Stimulated activated CD4-positive, alpha-beta T cell treated with anti-CD3 and anti-CD28 coated beads, TNF-alpha, amount 100 ng/mL, for 24 hours (primary cell): ENCODE results near the gene SKP2.
"Not testable (repeated sequence)": the region's sequence is repeated elsewhere in the genome, so short reads cannot be mapped to it uniquely, and the experiment has no call there.

ENCODE experiments used
- DNase-seq, 3 experiments: peaks; one replicate each; pipeline ENCODE4 v3.0.0-alpha.2; 2020; ENCODE audit warnings: low read depth in 3 of 3

Gene SKP2

DNA sequence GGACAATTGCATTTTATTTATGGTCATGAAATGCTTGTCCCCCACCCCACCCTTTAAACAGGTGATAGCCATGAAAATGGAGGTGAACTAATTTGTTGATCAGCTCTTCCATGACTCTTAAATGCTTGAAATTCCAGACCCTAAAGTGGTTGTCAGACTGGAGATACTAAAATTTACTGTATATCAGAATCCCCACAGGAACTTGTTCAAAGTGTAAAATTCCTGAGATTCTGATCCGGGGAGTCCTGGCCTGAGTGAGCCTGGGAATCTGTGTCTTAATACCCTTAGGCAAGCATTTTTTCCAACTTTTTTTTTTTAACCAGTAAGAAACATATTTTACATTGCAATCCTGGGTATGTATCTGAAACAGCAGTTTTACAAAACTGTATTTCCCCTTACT lies 4.7 kb downstream of the SKP2 start:
- no peak for DNase-seq

DNA sequence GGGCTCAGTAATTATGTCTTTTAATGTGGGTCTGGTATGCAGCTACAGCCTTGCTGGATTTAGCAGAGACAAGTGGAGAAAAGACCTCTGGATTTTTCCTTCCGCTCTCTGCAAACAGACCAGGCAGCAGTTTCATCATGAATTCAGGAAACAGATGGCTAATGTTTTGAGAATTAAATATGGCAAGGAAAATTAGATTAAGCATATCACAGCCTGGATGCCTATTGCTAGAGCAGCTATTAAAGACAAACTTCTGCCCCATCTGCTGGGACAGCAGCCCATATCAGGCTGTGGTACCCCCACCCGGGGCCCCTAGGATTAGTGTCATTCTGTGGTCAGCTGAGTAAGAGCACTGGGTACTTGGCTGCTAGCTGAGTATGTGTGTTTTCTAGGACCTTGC lies 6.2 kb downstream of the SKP2 start:
- no peak for DNase-seq

DNA sequence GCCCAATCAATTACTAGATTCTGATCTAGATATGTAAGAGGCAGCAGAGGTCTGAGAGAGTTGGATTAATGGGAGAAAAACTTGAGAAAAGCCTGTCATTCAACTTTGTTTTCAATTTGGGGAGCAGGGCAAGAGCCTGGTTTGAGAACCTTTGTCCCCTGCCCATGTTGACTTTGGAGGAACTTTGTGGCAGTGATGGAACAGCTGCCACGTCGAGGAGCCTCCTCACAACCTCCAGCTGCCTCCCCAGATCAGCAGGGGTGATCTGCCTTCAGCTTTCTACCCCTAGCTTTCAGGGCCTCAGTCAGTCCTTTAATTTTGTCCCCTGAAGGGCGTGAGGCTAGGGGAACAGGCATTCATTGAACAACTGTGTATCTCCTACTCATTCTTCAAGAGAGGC lies 8.7 kb downstream of the SKP2 start:
- no peak for DNase-seq

DNA sequence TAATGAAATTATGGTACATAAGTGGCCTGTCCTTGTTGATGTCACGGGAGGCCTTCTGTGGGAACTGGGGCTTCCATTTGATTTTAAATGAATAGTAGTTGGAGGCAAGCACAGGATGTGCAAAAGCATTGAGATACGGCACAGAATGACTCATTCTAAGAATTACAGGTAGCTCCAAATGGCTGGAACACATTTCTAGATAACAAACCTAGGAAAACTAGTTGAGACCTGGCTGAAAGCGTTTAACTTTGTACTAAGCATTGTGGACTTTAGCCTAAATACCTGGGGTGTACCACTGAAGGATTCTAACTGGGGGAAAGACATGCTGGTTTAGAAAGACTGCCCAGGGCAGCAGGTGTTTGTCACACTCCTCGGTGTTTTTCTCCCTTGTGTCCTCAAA lies 9.4 kb downstream of the SKP2 start:
- no peak for DNase-seq

DNA sequence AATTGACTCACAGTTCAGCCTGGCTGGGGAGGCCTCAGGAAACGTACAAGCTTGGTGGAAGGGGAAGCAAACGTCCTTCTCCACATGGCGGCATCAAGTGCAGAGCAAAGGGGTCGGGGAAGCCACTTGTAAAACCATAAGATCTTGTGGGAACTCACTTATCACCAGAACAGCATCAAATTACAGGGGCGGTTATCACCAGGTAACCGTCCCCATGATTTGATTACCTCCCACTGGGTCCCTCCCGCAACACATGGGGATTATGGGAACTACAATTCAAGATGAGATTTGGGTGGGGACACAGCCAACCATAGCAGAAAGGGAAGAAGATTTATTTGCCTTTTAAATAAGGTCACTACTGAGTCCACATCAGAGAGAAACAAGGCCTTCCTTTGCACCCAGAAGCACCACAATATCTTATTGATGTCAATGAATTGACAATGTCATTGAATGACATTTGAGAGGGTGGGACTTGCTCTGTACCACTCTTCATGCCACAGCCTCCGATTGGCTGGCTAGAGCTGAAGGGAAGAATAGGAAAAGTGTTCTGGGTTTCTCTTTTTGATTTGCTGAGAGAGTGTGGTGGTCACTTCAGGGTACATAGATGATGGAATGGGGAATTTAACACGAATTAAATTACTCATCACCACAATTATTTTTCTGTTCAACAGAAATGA lies 11.0 kb downstream of the SKP2 start:
- no peak for DNase-seq

DNA sequence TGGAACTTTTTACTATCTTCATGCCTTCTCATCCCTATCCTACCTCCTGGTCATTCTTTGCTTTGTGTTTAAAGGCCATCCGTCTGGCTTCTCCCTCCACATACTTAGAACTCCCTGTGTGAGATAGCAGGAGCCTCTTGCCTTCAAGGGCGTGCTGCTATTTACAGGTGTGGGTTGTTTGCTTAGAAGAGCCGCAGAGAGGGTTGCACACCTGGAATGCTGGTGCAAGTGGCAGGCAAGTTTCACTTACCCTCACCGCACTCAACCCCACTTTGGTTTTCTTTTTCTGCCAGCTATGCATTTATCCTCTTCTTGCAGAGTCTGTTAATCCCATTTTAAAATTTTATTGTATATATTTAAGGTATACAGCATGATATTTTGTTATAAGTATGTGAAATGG lies 12.6 kb downstream of the SKP2 start:
- no peak for DNase-seq

DNA sequence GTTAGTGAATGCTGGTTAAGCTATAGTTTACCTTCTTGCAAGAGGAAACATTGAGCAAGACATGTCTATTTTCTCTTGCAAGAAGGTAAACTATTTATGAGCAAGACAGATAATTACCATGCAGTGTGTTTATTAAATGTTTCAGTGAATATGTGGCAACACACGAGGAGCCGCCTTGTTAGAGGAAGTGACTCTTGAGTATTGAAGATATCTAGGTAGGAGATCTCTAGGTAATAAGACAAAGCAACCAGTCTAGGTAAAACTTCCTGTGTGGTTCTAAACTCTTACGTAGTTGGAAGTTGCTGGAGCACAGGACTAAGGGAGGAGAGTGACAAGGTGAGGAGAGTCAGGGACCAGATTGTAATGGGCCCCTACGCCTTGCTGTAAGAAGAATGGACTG lies 16.8 kb downstream of the SKP2 start:
- DNase-seq, result no peak

DNA sequence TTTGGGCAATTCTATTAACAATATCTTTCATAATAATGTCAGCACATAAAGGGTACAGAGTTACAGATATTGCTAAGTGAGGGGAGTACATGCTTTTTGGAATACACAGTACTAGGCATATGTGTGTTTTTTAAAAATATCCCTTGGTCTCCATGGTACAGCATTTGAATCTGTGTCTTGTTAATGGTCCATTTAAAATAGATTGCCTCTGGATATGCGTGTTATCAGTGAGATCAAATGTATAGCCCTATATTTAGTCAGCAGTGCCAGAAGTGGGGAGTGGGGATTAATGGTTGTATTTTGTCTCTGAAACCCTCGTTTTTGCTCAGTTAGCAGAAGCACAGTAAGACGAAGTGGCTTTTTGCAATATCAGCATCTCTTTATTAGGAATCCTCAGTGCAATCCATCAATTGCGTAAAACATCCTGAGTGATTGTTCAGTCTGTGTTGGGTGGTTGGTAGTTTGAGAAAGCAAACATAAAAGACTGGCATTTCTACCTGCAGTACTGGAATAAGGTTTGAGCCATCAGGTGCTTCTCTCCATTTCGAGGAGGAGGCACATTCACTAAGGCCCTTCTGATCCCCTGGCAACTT lies 19.0 kb downstream of the SKP2 start:
- DNase-seq, result no peak

DNA sequence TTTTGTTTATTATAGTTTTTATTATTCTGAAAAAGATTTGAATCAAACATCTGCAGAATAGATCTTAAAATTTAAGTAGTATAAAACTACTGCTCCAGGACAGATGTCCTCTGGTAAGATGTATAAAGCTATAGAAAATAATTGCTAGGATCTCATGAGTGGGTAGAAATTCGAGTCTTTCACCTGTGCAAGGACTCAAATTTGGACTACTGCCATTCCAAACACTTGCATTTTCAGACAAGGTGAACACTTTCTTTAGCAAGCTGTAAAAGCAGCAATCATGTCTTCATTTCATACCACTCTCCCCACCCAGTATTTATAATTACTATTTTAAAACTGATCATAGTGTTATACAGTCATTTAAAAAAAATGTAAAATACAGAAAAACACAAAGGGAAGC lies 20.7 kb downstream of the SKP2 start:
- DNase-seq, result no peak

DNA sequence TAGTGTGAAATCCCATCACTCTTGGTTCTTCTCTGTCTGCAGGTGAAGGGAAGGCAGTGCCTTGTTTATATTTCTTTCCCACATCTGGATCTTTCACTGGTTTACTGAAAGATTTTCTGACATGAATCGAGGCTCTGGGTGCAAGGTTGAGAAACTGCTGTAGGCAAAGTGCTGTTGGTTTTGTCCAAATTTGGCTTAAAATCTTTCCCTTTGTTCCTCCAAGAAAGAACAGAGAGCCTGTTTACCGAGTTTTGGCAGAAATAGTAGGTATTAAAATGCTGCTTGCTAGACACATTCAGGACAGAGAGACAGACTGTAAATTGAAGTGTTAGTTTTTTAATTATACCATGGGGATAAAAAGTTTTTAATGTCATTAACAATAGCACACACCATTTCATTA lies 21.5 kb downstream of the SKP2 start:
- no peak for DNase-seq

DNA sequence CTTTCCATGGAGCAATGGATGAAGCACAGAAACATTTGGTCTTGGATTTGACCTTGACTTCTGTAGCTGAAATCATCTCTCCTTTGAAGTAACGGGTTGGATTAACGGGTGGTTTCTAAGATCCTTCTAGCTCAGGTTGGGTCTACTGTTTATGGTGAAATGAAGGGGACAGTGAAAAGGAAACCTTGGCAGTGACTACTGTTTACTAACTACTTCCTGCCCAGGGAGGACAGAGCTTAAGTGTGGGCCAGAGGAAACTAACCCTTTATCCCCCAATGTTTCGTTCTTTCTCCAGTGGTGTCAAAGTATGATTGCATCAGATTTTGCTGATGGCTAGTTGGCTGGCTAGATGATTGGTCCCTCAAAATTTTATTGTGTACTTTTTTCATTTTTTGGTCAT lies 22.2 kb downstream of the SKP2 start:
- no peak for DNase-seq

DNA sequence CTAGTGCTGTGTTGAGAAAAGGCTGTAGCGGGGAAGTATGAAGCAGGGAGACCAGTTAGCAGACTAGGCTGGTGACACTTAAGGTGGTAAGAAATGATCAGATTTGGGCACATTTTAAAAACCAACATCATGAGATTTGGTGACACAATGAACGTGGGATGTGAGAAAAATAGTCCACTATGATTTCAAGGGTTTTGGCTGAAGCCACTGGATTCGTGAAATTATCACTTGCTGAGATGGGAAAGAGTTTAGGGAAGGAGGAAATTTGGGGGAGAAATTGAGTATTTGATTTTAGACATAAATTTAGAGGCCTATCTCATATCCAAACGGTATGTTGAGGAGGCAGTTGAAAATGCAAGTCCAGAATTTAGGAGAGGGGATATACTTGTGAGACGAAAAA lies 23.1 kb downstream of the SKP2 start:
- DNase-seq, result no peak

DNA sequence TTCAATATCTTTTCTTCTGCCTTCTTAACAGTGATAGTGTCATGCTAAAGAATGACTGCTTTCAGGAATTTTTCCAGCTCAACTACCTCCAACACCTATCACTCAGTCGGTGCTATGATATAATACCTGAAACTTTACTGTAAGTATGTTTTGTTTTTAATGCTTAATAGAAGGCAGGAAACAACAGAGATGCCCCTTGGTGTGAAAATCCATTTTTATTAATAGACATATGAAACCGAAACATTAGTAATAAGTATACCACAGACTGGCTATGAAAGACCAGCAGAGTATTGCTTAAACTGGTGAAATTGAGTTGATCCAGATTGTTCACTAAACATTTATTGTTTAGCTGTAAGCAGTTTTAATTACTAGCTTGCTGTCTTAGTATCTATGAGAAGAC lies 25.2 kb downstream of the SKP2 start:
- DNase-seq, result no peak

DNA sequence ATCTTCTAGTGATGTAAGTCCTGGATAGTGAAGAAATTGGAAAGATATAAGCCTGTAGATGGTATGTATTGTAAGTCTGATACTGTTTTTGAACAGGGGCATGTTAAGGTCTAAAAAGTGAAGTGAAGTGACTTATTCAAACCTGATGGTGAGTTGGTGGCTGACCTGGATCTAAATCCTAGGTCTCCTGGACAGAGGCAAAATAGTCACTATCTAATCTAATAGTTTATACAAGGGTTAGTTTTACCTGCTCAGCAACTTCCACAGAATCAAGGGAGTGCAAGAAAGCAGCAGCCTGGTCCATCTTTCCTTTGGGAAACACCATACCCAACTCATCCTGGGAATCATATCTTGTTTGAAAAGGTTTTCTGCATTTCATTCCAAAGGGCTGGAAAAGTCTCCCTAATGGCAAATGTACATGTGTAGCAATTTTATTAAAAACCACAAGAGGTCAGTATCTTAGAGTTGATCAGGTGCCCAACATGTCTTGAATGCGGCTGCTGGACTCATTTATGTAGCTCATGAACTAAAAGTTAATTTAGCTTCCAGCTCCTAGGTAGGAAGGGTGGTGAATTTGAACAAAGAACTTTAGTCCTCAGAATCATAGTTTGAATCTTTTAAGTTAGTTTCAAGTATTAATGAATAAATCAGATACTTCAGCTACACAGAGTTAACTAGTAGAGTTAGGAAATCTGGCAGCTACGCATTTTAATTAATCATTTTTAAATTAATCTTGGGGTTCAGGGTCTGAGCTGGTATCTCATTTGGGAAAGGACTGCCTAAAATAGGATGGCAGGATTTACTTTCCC lies 26.0 kb downstream of the SKP2 start:
- no peak for DNase-seq

DNA sequence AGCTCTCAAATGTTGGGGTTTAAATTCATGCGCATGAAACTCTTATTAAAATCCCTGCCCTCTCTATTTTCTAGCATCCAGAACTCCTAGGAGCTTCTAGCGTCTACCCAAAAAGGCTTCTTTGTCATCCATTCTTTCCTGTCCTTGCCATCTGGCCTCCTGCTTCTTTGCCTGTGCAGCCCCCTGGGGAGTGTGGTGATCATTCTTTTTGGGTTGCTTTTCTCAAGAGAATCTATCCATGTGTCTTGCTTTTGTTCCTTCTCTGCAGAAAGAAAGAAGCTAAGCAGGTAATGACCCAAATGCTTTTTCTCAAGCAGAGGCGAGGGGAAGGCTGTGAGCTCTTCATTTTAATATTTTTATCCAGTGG lies 26.6 kb downstream of the SKP2 start:
- DNase-seq, result no peak

DNA sequence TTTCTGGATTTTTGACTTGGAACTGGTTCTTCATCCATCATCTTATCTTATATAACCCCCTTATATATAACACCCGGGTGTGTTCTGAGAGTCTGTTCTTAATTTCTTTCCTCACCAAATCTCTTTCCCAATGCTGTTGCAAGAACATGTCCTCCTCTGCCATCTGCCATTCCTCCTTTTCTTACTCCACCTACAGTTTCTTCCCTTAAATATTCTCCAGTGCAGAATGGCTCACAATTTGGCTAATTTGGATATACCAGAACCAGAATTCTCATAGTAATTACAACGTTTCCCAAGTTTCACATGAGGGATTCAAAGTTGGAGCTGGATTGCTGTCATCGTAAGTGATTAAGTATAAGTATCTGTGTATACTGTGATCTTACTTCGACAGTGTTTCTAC lies 28.0 kb downstream of the SKP2 start:
- DNase-seq, result no peak

DNA sequence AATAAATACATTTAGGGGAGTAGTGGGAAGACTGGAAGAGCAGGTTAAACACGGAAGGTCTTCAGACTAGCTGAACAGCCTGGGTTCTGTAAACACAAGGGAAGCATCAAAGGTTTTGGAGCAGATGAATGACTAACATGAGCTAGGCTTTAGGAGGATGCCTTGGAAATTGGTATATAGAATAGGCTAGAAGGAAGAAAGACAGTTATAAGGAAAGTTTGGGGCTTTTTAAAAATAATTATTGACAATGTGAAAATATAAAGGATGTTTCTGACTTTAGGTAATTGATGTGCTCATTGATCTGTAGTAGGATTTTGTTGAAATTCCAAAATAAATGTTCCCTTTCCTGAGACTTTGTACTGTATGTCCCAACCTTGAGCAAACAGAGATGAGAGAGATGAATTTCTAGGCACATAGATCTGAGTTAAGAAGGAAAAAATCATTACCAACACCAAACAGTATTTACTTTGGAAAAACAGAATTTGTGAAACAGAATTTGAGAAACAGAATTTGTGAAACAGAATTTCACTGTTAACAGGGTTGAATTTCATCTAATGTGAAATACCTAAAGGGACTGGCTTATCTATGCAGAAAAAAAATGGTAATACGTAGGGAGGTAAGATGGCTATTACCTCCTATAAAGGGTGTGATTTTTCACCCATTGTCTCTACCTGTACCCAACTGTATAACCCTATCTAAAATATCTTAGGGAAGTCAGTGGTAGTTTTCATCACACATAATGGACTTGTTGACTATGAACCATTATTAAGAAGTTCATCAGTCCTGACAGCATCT lies 28.8 kb downstream of the SKP2 start:
- no peak for DNase-seq

DNA sequence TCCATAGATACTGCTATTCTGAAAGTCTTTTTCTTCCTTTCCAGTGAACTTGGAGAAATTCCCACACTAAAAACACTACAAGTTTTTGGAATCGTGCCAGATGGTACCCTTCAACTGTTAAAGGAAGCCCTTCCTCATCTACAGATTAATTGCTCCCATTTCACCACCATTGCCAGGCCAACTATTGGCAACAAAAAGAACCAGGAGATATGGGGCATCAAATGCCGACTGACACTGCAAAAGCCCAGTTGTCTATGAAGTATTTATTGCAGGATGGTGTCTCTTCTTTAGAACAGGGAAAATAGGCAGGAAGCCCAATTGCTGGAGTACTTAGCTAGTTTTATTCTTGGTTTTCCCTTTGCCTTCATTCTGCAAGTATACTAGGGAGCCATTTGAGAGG lies 29.9 kb downstream of the SKP2 start:
- DNase-seq, result no peak

DNA sequence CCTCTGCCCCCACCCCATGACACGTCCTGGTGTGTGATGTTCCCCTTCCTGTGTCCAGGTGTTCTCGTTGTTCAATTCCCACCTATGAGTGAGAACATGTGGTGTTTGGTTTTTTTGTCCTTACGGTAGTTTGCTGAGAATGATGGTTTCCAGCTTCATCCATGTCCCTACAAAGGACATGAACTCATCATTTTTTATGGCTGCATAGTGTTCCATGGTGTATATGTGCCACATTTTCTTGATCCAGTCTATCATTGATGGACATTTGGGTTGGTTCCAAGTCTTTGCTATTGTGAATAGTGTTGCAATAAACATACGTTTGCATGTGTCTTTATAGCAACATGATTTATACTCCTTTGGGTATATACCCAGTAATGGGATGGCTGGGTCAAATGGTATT lies 32.5 kb downstream of the SKP2 start:
- not testable (repeated sequence) for DNase-seq

DNA sequence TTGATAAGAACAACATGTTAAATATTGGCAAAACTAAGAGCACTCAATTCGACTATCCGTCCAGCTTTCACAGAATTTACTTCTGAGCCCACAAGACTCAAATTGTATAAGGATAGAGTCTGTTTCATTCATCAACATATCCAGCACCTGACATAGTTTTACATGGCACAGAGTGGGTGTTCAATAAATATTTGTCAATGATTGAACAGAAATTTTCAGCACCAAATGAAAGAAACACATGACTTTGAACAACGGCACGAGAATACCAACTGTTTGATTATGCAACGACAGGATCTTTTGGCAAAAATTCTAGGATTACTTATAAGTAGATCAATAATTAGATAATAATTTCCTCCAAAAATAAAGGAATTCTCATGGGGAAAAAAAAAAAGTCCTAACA lies 41.8 kb downstream of the SKP2 start:
- DNase-seq, result no peak

DNA sequence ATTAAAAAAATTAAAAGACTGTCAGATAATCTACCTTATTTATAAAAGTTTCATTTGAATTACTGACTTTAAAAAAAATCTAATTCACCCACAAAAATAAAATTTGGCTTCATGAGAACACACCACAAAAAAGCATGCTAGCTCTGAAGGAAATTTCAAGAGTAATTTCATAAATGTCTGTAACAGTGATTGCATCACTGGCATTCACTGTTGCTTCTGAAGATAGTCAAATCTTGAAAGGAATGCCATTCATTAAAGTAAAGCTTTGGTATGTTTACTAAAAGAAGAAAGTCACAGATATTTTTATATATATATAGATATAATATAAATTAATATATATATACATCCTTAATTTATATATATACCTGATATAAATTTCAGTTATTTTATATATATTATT lies 46.4 kb downstream of the SKP2 start:
- no peak for DNase-seq

DNA sequence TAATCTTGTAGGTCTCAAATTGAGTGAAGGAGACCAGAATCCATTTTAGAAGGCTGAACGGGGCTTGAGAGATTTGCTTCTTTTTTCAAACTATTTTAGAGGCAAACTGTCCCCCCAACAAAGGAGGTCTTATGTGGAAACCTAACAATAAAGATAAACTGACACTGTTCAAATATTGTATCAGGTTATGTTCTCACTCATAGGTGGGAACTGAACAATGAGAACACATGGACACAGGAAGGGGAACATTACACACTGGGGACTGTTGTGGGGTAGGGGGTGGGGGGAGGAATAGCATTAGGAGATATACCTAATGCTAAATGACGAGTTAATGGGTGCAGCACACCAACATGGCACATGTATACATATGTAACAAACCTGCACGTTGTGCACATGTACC lies 46.9 kb downstream of the SKP2 start:
- DNase-seq, result not testable (repeated sequence)

DNA sequence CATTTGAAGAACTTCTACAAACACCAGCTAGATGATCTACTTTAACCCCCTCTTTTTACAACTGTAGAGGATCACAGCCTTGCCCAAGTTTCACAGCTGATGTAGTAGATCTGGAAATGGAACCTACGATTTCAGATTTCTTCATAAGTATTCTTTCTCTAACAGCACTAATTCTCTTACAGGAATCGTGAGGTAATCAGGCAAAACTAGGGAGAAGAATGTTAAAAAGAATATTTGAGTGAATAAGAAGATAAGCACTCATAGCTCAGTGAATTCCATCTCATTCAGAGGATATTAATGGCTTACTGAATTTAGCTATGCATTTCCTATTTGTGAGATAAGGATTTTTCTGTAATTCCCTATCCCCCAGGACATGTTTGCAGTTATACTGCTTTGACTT lies 47.7 kb downstream of the SKP2 start:
- DNase-seq, result no peak
